HG02938 (cell line): ENCODE data around the gene TCP11L2.
"Not testable (repeated sequence)": the region's sequence is repeated elsewhere in the genome, so short reads cannot be mapped to it uniquely, and the experiment has no call there.

Source experiments
- ATAC-seq: cut with Tn5 transposase; IDR thresholded peaks from one replicate; pipeline ENCODE4 v1.9.1; 2021; ENCODE audit warnings: mild to moderate bottlenecking, moderate library complexity; ENCODE audit not compliant: unreplicated experiment

Gene TCP11L2

DNA sequence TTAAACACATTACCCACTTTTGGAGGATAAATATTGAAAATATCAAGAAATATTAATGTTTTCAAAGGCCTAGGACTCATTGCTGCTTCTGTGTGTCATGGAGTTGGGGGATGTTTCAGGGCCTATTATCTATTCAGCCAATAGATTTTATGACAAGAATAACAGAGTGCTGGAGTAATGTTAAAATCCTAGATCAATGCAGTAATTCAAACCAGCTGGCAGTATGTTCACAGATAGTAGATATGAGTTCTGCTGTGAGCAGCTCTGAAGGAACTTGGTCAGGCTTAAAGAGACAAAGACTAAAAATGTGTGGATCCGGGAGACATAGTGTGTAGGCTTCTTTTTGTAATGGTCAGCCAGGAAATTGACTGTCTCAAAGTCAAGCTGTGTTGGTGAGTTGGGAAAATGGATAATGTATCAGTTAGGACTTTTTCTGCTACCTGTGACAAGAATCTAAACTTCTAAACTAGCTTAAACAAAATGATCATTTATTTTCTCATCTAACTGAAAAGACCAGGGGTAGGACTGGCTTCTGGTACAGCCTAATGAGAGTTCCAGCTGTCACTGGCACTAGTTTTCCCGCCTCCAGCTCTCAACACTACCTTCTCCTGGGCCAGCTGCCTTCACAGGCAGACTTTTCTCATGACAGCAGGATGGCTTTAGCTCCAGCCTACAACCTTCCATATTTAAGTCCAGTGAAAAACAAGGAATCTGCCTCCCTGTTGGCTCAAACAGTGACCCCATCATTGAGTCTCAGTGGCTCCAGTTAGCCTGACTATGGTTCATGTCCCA lies 38.7 kb downstream of the TCP11L2 start:
- no peak for ATAC-seq

DNA sequence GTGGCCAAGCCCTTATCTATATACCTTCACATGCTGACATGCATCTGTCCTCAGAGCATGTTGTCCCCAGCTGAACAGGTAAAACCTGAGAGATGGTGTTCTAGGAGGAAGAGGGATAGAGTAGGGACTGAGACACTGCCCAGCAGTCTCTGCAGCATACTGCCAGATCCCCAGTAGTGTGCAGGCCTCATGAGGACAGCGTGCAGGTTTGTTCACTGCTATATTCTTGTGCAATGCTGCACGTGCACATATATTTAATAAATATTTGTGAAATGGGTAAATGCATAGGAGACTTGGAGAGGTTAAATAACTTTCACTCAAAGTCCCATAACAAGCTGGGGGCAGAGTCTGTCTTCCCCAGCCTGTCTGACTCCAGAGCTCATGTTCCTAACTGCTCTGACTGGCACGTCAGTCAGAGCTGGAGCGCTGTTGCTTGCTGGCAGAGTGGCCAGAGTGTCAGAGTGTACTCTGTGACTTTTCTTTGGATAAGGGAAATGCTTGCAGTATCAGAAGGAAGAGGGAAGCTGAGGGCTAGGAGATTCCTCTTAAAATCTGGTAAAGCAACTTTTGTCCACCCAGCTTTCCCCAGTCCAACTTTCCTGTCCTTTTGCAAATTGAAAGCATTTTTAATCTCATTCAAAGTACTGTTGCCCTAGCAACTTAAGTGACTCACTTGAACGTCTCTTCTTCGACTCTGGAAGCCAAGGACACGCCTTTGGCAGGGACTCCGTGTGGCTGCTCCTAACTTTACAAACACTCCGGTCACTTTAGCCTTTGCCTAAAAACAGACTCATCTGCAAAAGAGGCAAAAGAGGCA lies 40.1 kb downstream of the TCP11L2 start:
- ATAC-seq: no peak

DNA sequence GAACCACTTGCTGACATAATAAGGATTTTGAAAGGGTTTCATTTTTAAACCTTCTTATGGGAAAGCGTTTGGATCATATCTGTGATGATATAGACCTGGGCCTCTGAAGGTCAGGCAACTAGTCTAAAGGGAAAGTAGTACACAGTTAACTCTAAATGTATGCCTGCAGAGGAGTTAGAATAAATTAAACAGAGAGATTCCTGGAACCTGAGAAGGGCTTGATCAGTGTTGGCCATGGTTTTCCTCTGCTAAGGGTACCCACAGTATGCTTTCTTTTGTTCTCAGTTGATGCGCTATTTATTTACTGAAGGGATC lies 40.6 kb downstream of the TCP11L2 start:
- no peak for ATAC-seq

DNA sequence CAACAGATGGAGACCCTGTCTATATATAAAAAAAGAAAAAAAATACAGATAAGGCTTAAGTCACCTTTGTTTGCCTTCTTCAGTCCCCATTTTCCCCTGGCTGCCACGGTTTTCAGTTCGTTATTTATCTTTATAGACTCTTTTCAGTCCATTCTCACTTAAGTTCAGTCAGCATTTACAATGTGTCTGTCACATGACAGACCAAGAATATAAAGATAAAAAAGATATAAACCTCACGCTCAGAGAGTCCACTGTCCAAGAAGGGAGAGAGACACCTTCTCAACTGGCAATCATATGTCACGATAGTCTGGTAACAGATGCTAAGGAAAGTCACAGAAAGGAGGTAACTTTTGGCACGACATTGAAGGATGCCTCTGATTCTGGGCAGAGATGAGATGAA lies 41.6 kb downstream of the TCP11L2 start:
- no peak for ATAC-seq

DNA sequence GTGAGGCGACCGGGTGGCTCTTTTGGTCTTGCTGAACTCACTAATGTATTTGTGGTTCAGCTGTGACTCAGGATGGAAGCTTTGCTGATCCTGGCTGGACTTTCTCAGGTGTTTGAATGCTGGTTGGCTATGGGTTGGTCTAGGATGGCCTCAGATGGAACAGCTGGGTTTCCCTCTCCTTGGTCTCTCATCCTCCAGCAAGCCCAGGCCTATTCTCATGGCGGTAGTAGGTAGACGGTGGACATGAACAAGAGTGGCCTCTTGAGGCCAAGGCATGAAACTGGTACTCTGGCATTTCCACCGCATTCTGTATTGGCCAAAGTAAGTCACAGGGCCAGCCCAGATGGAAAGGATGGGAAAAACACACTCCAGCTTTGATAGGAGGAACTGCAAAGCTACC lies 43.2 kb downstream of the TCP11L2 start:
- no peak for ATAC-seq

DNA sequence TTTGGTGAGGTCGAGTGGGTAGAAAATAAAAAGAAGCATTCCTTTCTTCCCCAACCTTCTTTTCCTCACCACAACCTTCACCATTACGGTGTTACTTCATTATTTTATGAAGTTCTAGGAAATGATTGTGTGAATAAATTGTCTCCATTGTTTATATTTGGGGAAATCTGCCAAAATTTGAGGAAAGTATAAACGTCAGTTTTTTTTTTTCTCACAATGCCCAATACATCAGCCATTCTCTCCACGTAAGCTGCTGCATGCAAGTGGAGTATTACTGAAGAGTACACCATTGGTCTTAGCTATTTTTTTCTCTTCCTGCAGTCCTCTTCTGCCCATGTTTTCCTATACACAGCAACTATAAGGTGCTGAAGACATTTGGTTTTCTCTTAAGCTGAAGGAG lies 45.9 kb downstream of the TCP11L2 start:
- ATAC-seq: no peak

DNA sequence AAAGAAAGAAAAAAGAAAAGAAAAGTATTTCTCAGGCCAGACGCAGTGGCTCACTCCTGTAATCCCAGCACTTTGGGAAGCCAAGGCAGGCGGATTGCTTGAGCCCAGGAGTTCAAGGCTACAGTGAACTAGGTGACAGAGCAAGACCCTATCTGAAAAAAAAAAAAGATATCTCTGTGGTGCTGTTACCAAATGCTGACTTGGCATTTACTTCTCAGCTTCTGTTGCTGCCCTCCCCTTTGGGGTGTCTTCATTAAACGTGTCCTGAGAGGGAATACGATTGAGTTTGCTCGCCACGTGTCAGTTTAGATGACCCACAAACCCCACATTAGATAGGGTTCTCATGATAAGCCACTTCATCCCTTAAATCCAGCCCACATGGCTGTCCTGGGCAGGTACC lies 50.6 kb downstream of the TCP11L2 start:
- no peak for ATAC-seq

DNA sequence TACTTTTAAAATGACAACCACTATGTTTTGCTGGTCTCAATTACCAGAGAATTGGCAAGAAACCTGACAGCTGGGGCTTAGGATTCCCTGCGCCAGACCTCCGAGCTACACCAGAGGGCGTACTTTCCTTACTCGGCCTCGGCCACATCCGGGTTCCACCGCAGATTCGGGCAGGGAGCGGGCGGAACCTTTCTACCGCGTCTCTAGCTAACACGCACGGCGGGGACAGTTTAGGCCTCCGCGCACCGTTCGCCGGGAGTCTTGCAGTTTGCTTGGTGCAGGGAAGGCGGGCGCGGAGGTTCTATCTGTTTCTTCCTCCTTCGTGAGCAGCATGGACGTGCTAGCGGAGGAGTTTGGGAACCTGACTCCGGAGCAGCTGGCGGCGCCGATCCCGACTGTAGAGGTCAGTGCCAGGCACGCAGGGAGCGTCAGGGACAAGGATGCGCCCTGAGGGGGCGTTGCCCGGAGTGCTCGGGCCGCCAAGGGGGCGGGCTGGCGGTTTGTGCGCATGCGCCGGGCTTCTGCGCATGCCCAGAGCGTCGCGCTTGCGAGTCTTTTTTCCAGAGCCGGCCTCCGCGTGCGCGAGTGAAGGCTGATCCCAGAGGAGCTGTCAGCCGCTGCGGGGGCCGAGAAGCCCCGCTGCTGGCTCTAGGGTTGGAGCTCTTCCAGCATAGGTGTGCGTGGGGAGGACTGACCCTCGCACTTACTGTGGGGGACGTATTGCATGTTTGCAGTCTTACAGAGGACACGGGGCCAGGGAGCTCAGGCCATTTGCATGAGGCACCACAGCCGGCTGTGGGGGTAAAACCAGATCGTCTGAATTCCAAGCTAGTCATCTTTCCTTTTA lies 55.2 kb downstream of the TCP11L2 start, which contains the start of gene POLR3B:
TSS of gene POLR3B (plus strand) at position 200 of the 847 bp plus-strand sequence. CDS start at position 332, 132 bp downstream.
- ATAC-seq: peak; percentile 89

DNA sequence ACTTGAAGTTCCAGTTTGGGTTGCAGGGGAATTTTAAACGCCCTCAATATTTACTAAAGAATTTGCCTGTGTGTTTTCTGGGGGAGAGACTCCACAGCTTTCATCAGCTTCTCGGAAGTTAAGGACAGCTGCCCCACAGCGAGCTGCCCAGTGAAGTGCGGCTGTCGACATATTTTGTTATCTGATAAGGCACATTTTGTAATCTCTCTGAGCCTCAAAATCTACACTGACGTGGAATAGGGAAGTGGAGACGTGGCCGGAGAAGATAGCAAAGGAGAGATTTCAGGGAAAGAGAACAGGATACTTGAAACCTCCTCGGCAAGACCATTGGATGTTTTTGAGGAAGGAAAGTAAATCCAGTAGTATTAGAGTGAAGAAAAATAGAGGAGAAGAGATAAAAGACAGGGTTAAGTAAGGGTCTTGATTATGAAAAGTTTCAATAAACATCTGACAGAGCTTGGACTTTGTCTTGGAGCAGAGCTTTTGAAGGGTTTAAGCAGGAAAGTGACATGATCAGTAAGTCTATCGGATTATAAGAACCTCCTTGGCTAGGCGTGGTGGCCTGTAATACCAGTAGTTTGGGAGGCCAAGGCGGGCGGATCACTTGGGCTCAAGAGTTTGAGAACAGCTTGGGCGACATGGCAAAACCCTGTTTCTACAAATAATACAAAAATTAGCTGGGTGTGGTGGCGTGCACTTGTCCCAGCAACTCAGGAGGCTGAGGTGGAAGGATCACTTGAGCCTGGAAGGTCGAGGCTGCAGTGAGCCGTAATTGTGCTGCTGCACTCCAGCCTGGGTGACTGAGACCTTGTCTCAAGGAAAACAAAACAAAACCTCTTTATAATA lies 56.1 kb downstream of the TCP11L2 start:
- peak; percentile 15 for ATAC-seq

DNA sequence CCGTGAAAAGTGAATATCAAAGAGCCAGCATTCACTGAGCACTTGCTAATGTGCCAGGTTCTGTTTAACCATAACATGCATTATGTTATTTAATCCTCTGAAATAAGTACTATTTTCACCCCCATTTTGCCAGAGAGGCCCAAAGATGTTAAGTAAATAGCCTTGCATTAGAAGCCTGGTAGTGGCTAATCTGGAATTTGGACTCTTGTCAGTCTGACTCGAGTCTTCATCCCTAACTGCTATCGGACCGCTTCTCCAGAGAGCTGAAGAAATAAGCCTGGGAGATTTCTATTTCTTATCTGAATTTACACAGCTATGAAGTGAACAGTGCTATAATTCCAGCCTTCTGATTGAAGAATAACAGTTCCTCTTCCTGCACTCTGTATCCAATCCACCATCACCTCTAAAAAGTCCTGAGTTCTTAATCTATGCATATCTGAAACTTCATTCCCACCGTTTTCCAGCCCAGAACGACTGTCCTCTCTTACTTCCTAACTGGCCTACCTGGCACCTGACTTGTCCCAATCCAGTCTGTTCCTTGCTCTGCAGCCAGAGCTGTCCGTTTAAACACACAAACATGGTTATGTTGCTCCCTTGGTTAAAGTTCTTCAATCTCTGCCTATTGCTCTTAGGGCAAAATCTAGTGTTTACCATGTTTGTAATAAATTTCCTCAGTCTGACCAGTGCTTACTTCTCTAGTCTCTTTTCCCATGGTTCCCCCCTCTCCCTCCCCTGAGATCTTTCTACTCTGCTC lies 57.3 kb downstream of the TCP11L2 start:
- ATAC-seq: no peak

DNA sequence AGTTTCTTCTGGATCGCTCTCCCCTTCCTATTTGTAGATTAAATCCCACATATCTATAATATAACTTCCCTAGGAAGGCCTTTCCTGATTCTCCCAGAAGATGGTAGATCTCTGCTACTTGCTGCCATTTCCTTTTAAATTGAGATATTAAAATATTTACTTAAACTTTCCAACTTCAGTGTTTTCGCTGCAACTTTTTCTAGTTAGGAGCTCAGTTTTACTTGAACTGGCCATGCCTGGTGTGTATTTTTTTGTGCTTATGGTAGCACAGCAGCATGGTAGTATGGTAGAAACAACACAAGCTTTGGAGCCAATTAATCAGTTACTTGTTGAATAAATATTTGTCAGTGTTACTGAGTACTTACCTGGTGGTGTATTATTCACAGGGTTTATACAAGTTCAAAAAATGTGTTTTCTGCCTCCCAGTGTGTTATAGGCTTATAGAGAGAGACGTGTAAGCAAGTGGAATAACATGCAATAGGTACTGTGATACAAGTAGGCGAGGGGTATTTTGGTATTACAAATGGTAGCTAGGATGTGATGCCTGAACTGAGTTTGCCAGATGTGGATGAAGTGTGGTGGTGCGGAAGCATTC lies 58.0 kb downstream of the TCP11L2 start:
- ATAC-seq: no peak

DNA sequence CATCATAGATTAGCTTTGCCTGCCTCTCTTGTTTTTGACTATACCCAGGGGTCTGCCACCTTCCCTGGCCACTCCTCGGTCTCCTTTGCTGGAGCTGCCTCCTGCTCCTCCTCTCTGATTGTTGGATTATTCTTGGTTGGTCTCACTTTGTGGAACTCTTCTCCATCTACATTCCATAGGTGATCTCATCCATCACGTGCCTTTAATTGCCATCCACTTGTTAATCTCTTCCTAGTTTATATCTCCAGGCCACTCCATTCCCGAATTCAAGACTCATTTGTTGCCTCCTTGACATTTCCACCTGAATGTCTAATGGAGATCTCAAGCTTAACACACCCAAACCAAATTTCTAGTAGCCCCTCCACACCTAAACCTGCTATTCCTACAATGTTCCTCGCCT lies 60.4 kb downstream of the TCP11L2 start:
- ATAC-seq: no peak

DNA sequence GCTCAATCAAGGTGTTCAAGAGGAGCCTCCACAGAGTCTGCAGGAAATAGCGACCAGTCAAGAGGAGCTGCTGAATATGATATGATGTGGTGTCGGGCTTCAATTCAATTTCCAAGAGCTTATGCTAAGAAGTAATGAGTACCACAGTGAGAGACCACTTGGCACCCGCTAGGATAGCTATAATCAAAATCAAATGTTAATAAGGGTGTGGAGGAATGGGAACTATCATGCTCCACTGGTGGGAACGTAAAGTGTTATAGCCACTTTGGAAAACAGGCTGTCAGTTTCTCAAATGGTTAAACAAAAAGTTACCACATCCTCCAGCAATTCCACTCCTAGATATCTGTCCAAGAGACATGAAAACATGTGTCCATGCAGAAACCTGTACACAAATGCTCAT lies 61.7 kb downstream of the TCP11L2 start:
- ATAC-seq: no peak

DNA sequence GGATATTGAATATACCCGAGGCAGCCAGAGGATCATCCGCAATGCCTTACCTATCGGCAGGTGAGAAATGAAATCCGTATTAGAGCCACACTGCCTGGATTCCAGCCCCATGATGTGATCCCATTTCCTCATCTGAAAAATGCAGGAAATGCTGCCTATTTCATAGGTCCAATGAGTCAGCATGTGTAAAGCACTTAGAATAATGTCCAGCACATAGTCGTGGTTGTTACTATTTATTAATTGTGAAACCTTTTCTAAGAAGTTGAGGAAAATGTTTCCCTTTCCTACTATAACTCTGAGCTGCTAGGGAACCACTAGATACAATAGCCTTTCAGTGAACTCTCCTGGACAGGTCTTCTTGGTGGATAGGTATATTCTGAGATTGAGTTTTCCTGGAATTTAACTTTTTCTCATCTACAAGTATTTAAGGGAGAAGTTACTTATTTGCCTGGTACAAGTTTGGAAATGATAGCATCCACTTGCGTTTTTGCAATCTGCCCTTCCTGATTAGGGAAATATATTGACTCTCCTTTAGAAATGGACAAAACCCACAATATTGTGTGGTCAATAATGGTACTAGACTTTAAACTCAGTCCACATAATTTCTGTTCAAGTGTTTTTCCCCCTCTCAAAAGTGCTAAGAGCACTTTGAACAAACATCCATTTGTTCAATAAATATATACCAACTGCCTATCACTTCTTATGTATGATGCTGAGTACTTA lies 67.3 kb downstream of the TCP11L2 start:
- ATAC-seq: no peak

DNA sequence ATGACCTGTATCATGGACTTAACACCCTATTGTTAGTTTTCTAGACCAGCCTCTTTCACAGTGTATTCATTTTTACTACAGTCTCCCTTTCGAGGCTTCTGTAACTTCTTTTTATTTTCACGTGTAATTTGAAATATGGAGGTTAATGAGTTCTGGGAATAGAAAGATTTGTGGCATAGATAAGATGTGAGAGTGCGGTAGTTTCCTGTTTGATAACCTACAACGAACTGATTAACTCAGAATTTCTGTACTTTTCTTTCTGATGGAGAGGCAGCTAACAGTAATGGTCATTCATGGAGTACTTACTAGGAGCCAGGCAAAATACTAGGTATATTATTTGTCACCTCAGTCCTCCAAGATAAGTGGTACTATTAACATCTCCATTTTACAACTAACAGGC lies 76.3 kb downstream of the TCP11L2 start:
- no peak for ATAC-seq

DNA sequence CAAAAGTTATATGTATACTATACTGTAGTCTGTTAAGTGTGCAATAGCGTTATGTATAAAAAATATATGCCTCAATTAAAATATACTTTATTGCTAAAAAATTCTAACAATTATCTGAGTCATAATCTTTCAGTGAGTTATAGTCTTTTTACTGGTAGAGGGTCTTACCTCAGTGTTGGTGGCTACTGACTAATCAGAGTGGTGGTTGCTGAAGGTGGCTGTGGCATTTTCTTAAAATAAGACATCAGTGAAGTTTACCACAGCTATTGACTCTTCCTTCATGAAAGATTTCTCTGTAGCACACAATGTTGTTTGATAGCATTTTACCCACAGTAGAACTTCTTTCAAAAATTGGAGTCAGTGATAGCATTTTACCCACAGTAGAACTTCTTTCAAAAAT lies 78.4 kb downstream of the TCP11L2 start:
- no peak for ATAC-seq

DNA sequence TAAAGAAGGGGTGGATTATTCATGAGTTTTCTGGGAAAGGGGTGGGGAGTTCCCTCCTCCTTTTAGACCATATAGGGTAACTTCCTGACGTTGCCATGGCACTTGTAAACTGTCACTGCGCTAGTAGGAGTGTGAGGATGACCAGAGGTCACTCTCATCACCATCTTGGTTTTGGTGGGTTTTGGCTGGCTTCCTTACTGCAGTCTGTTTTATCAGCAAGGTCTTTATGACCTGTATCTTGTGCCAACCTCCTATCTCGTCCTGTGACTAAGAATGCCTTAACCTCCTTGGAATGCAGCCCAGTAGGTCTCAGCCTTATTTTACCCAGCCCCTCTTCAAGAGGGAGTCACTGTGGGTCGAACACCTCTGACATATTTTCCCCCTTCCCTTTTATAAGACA lies 79.3 kb downstream of the TCP11L2 start:
- not testable (repeated sequence) for ATAC-seq

DNA sequence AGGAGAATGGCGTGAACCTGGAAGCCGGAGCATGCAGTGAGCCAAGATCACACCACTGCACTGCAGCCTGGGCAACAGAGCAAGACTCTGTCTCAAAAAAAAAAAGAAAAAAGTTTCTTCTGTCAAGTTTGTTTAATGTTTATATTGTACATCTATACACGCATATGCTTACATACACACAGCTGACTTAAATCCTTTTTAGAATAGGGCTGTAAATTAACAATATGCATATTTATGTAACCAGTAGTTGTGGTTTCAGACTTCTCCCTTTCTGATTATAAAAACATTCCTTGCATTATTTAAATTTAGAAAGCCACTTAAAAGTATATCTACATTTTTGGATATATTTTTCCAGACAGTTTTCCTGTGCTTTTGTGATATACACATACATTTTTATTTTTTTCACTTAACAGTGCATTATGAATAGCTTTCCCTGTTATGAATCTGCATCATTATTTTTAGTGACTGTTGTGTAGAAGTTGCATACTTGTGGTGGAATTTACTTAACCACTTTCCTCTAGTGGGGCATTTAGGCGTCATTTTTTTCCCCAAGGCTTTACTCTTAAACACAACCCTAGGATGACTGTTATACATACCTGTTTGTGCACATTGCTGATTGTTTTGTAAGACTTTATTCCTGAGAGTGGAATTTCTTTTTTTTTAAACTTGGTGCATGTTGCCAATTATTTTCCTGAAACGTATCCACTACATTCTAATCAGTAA lies 84.4 kb downstream of the TCP11L2 start:
- ATAC-seq: no peak
